HG03045 (cell line): ENCODE results near the gene QKI.
A peak's percentile ranks its signal among the peaks of the same experiment; 100 is the strongest.

Source experiments
- ATAC-seq: cut with Tn5 transposase; IDR thresholded peaks from one replicate; pipeline ENCODE4 v1.9.1; 2021; ENCODE audit warnings: mild to moderate bottlenecking, moderate library complexity; ENCODE audit not compliant: unreplicated experiment

QKI gene

GRCh38 chr6:163390770-163391169 is 23.7 kb upstream of the QKI start:
- ATAC-seq, result no peak

DNA sequence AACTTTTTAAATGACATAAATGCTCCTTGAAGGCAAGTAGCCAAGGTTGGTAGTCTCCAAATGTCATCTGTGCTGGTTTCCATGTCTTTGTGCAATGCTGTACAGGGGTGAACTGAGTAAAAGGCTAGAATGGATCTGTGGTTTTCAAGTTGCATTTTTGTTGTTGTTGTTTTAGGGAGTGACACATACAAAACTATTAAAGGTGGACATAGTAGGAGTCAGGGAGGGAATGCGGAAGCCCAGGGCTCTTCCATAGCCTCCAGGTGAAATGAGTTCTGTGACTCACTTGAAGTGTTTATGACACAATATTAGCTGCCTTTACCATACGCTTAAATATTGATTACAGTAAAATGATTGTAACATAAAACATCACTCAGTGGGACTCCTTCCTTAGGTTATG is 22.5 kb upstream of the QKI start:
- no peak for ATAC-seq

- no peak for ATAC-seq
Observed at GRCh38 chr6:163392533-163392932, 22.0 kb upstream of the QKI start.

DNA sequence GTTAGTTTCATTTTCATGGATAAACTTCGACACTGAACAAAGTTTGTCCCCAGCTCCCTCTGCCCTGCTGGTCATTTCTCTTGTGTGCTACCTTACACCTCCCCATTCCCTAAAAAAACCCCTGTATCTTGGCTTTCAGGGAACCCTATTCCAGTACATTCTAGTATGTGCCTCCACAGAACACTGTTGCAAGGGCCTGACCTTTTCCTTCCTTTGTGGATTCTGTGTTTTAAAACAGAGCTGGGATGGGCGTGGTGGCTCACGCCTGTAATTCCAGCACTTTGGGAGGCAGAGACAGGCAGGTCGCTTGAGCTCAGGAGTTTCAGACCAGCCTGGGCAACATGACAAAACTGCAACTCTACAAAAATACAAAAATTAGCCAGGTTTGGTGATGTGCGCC is 20.6 kb upstream of the QKI start:
- ATAC-seq, result no peak

DNA sequence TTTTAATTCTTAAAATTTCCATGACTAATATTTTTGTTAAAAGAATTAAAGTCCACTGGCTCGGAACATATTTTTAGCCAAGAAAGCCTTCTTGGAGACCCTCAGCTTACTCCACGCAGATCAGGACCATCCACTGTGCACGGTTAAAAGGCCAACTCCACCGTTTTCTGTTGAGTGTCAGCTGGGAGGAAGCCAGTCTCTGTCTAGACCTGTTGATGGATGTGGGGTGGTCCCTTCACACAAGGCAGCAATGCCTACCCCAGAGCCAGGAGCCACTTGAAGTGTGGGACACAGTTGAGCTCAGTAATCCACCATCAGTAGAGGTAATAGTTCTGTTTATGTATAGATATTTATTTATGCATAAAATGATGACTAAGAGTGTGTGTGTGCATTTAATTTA is 19.9 kb upstream of the QKI start:
- ATAC-seq, result no peak

- no peak for ATAC-seq
Observed at GRCh38 chr6:163395122-163395830, 19.2 kb upstream of the QKI start.

DNA sequence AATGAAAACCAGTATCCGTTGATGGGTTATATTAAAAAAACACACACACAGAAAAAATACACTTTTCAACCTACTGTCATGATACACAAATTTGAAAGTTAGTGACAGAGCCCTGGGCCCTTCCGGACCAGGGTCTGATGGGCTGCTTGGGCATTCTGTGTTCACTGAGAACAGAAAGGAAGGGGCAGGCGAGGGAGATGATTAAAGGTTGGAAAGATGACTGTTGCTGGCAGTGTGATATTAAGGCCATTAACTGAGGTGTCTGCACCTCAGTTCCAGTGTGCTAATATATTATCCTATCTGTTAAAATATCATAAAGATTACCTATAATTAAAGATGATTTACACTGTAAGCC is 18.7 kb upstream of the QKI start:
- no peak for ATAC-seq

GRCh38 chr6:163397326-163397725 is 17.2 kb upstream of the QKI start:
- ATAC-seq, result no peak

GRCh38 chr6:163398115-163398514 is 16.4 kb upstream of the QKI start:
- ATAC-seq, result no peak

DNA sequence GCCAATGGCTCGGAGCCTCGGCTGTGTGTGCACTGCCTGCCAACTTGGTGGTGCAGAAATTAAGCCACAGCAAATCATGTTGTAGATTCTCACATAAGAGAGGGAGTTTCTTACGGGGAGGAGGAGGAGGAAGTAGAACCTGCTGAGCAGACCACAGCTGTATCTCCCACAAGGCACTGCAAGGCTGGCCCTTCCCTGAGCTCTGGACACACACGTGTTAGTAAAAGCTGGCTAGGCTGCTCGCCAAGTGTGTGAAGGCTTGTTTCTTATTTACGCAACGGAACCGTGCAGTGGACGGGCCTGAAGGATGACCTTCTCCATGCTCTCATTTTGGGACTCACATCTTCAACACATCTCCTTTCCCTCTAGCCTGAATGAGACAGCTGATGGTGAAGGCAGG is 15.7 kb upstream of the QKI start:
- no peak for ATAC-seq

DNA sequence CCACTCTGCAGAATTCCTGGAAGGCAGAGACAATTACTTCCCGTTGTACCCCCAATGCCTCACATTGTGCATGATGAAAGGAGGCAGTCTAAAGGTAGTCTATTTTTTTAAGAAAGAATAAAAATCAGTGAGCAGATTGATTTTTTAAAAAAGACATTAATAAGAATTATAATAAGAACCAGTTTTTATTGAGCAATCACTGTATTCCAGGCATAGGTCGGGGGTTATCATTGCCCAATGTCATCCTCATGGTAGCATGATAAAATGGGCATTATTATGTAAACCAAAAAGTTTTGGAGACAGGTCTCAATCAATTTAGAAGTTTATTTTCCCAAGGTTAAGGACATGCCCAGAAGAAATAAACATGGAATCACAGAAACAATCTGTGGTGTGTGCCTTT is 14.0 kb upstream of the QKI start:
- no peak for ATAC-seq

DNA sequence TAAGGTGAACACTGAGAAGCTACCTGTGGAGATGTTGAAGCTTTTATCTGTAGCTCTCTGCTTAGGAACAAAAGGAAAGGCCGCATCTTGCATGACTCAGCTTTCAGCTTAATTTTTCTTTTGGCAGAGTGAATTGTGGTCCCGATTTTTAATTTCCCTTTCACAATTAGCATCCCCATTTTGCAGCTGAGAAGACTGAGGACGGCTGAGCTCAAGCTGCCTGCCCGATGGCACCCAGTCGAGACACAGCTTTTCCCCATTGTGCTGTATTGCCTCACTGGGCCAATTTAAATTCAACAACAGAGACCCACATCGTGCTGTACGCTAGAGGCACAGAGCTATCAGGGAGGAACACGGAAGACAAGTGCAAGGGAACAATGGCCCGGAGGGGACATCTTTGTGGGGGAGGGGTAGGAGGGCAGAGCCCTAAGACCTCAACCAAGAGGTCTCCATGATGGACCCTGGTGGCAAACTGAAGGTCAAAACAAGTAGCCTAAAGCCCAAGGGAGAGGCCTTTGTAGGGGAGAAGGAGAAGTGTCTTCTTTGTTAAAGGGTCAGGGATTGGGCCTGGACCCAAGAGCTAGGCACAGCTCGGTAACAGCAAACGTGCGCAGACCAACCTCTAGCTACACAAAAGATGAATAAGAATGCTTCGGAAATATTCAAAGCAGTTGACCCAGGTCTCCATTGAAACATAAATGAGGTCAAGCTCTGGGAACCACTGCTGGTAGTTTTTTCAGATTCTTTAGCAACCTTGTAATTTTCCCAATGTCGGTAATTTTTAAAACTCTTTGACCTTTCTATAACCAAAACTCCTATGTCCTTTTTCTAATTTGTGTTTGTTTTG is 13.3 kb upstream of the QKI start:
- ATAC-seq, result no peak

DNA sequence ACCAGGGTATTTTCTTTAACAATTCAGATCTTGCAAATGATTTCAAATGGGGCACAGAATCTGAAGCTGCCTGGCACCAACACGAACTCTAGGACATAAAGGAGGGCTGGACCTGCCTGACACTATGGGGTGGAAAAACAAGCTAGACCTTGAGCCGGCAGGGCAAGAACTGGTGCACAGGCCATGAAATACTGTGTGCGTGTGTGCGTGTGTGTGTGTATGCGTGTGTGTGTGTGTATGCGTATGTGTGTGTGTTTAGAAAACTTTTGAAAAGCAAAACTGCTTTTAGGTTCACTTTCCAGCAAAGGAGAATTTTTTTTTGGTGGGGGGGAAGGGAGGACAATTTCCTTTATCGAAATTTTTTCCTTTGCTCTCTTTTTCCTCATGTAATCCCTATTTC is 11.9 kb upstream of the QKI start:
- ATAC-seq, result no peak

DNA sequence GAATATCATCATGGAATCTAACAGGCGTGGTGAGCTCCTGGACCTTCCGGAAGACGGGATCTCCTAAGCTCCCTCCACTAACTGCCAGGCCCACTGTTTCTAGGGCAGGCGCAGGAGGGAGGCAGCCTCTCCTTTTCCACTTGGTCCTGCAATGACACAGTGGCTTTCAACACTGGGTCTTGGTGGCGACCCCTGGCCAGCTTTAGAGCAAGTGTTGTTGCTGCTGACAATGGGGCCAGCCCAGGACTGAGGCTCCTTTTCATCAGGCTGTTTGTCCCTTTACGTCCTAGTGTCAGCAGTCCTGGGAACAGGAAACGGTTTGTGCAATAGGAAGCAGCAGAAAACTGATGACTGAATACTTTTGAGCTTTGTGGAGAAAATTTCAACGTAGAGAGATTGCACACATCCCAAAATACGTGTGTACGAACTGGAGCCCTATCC is 9.7 kb upstream of the QKI start:
- no peak for ATAC-seq

DNA sequence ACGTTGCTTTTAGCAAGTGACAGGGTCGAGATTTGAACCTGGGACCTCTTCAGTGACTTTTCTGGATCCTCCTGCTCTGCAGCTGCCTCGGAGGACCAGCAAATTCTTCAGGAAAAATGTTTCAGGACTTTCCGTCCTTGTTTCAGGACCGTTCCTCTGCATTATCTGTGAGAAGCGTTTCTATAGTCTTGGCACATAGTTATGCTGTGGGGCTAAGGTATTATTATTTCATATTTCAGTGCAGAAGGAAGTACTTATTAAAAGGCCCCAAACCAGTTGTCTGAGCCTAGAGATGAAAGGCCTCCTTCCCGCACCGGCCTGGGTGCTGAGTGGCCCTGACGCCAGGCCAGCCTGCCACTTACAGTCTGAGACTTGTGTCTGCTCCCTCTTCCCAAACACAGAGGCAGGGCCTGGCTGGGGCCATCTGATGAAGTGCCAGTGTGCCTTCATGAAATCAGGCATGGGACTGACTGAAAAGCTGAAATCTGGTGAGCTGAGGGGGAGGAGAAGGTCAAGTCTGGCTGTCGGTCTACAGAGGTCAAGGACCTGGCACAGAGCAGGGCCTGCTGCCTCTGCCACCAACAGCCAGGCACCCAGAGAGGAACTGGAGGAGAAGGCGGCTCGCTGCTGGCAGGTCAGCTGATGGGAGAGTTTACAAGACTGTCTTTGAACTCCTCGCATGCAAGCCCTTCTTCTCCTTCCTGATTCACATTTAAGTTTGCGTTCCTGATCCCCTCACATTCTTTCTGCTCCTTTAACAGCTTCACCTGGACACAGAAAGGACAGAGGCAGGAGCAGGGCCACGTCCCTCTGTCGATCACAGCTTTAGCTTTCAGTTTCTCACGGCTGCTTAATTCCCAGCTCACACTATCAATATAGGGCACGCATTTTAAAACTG is 8.9 kb upstream of the QKI start:
- peak; percentile 86 for ATAC-seq

- peak; percentile 3 for ATAC-seq
Observed at GRCh38 chr6:163406366-163406765, 8.2 kb upstream of the QKI start.

GRCh38 chr6:163406830-163407229 is 7.7 kb upstream of the QKI start:
- ATAC-seq, result no peak

- no peak for ATAC-seq
Observed at GRCh38 chr6:163408352-163408991, 6.0 kb upstream of the QKI start.

- no peak for ATAC-seq
Observed at GRCh38 chr6:163409712-163410111, 4.8 kb upstream of the QKI start.

DNA sequence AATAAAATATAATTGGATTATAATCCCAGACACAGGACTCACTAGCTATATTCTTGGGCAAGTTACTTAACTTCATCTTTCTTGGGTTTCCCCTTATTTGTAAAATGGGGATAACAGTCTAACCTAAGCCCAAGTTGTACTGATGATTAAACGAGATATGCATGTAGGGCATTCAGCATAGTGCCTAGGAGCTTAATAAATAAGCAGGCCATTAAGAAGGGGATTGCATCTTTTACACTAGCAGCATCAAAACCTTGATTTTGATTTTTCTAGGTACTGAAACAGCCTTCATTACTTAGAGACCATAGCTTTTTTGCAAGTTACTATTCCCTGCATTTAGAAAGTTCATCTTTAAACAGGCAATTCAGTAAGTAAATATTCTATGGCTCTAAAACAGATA is 2.2 kb upstream of the QKI start:
- ATAC-seq, result no peak

DNA sequence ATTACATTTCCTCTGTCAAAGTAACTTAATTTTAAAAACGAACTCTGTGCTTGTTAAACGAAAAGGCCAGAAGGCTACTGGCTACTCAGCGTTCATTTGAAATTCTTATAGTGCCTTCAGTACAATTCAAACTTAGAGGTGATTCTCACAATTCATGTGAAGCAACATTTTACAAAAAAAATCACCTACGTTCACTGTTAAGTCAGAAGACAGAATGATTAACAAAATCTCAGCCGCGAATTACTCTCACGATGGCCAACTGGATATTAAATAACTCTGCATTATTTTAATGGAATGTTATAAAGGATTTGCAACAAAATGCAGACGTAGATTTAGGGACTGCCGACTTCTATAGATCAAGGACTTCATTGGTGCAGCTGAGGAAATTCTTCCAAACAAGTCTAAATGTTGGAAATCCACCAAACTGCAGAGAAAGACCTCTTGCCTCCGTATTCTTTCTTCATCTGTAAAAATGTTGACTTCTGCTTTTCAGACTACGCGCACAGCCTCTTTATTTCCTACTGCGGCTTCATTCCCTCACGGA is 1.6 kb upstream of the QKI start:
- ATAC-seq, result no peak
